CD14-positive monocyte (primary cell): ENCODE results near the gene CC2D1A. TPM values are rescaled to one million over a fixed set of nuclear protein-coding genes. Genes with fewer than 3 reads are reported as not detected.

Experiments
- DNase-seq, 3 donors: peaks; one replicate each; pipeline ENCODE4 v3.0.0-alpha.2; 2011 to 2022
- H2AFZ ChIP-seq: 2 replicates; pipeline ENCODE4 v1.6.0; 2012; ENCODE audit warnings: mild to moderate bottlenecking, low read depth, low read length, inconsistent platforms; ENCODE audit not compliant: insufficient read depth, poor library complexity, severe bottlenecking
- H3K27ac ChIP-seq, 2 donors: 1 replicate in 1 of 2; 2 replicates in 1 of 2; pipeline ENCODE4 v1.5.1; 2012 to 2013; ENCODE audit warnings: low read length in 2 of 2, control low read depth in 1 of 2, inconsistent platforms in 1 of 2, low read depth in 1 of 2, mild to moderate bottlenecking in 1 of 2
- H3K27me3 ChIP-seq, 2 donors: one replicate each; pipeline versions ENCODE4 v1.6.0 to v1.6.1; 2011 to 2013; ENCODE audit warnings: low read length in 2 of 2; ENCODE audit not compliant: control insufficient read depth in 2 of 2, insufficient read depth in 2 of 2
- H3K36me3 ChIP-seq, 2 donors: replicated peaks in 1 of 2; 1 replicate in 1 of 2; 2 replicates in 1 of 2; pipeline versions ENCODE4 v1.5.1 to v1.6.1; 2012 to 2013; ENCODE audit warnings: low read length in 2 of 2, control low read depth in 1 of 2, inconsistent platforms in 1 of 2, mild to moderate bottlenecking in 1 of 2; ENCODE audit not compliant: insufficient read depth in 2 of 2, control insufficient read depth in 1 of 2
- H3K4me1 ChIP-seq, 2 donors: 1 replicate in 1 of 2; 2 replicates in 1 of 2; pipeline versions ENCODE4 v1.5.1 to v1.6.1; 2012 to 2013; ENCODE audit warnings: low read length in 2 of 2, control low read depth in 1 of 2, inconsistent platforms in 1 of 2, mild to moderate bottlenecking in 1 of 2, moderate library complexity in 1 of 2; ENCODE audit not compliant: insufficient read depth in 2 of 2, control insufficient read depth in 1 of 2
- H3K4me2 ChIP-seq: replicated peaks from 2 replicates; pipeline ENCODE3; 2012; ENCODE audit warnings: low read length, moderate library complexity, mild to moderate bottlenecking; ENCODE audit not compliant: poor library complexity, severe bottlenecking; ENCODE audit errors: extremely low read depth
- H3K4me3 ChIP-seq, 3 experiments: fragments of 200-600 bp in 1 of 3; sonication (generic) in 1 of 3; replicated peaks in 1 of 3; 1 replicate in 2 of 3; 2 replicates in 1 of 3; pipeline ENCODE4 v1.5.1; 2011 to 2013; ENCODE audit warnings: low read length in 3 of 3, mild to moderate bottlenecking in 3 of 3, control low read depth in 2 of 3, low read depth in 2 of 3, inconsistent platforms in 1 of 3, moderate library complexity in 1 of 3
- H3K79me2 ChIP-seq: 2 replicates; pipeline ENCODE4 v1.6.0; 2012; ENCODE audit warnings: mild to moderate bottlenecking, control low read depth, inconsistent platforms, low read length, moderate library complexity; ENCODE audit not compliant: insufficient read depth
- H3K9ac ChIP-seq: 2 replicates; pipeline ENCODE4 v1.6.0; 2017; ENCODE audit warnings: low read length, mild to moderate bottlenecking; ENCODE audit not compliant: insufficient read depth, poor library complexity, severe bottlenecking
- H3K9me3 ChIP-seq, 2 donors: replicated peaks in 1 of 2; 1 replicate in 1 of 2; 2 replicates in 1 of 2; pipeline versions ENCODE4 v1.5.1 to v1.6.1; 2012 to 2013; ENCODE audit warnings: low read length in 2 of 2, control low read depth in 1 of 2; ENCODE audit not compliant: control insufficient read depth in 1 of 2, insufficient read depth in 1 of 2
- H4K20me1 ChIP-seq: 2 replicates; pipeline ENCODE4 v1.6.0; 2012; ENCODE audit warnings: mild to moderate bottlenecking, low read length, control low read depth, moderate library complexity; ENCODE audit not compliant: insufficient read depth
- H3K27ac Mint-ChIP-seq, 7 donors: one replicate each; pipeline ENCODE4 v1.8.0; 2020; ENCODE audit warnings: mild to moderate bottlenecking in 7 of 7, mixed read lengths in 7 of 7, moderate library complexity in 6 of 7, inconsistent platforms in 2 of 7
- H3K27me3 Mint-ChIP-seq, 3 donors: one replicate each; pipeline ENCODE4 v1.8.0; 2021 to 2022; ENCODE audit warnings: low read depth in 3 of 3, mild to moderate bottlenecking in 3 of 3, mixed read lengths in 3 of 3, moderate library complexity in 3 of 3, inconsistent platforms in 1 of 3
- H3K36me3 Mint-ChIP-seq, 2 donors: one replicate each; pipeline ENCODE4 v1.8.0; 2020; ENCODE audit warnings: mixed read lengths in 2 of 2, inconsistent platforms in 1 of 2, mild to moderate bottlenecking in 1 of 2
- H3K4me1 Mint-ChIP-seq: one replicate; pipeline ENCODE4 v1.8.0; 2020; ENCODE audit warnings: mild to moderate bottlenecking, mixed read lengths
- H3K4me3 Mint-ChIP-seq, 2 donors: one replicate each; pipeline ENCODE4 v1.8.0; 2020; ENCODE audit warnings: mild to moderate bottlenecking in 2 of 2, mixed read lengths in 2 of 2, moderate library complexity in 1 of 2
- H3K9me3 Mint-ChIP-seq, 7 donors: one replicate each; pipeline ENCODE4 v1.8.0; 2020 to 2022; ENCODE audit warnings: mixed read lengths in 7 of 7, mild to moderate bottlenecking in 6 of 7, moderate library complexity in 6 of 7, inconsistent platforms in 2 of 7
- CTCF ChIP-seq: fragments of 200-600 bp; IDR thresholded peaks from one replicate; pipeline ENCODE4 v1.8.0; 2022; ENCODE audit warnings: antibody characterized with exemption, mild to moderate bottlenecking
- WGBS: methylation state at CpG from one replicate; pipeline ENCODE4 v1.1.5; 2013; ENCODE audit warnings: missing lambda C conversion rate; ENCODE audit not compliant: insufficient coverage; 5-methylcytosine and 5-hydroxymethylcytosine counted together
- intact Hi-C, 2 donors: fragments of 100-400 bp; cut with micrococcal nuclease; formaldehyde crosslinking; loops; one replicate each; pipeline versions ENCODE4 v1.15.0 to v1.15.1; 2023
- polyA plus RNA-seq, 3 donors: library from polyadenylated mRNA; depleted of rRNA in 1 of 3; unstranded in 2 of 3; stranded (reverse) in 1 of 3; fragments of 300-500 nt in 2 of 3; fragments of >200 nt in 1 of 3; fragmentation: Illumina TruSeq in 2 of 3; gene quantifications; 1 replicate in 2 of 3; 2 replicates in 1 of 3; pipeline ENCODE4 v1.2.3, GENCODE V29; 2012 to 2021
- small RNA-seq: library from RNA; depleted of rRNA; stranded (forward); fragments of <200 nt; gene quantifications from one replicate; pipeline ENCODE3, GENCODE V24; 2012; ENCODE audit warnings: low read depth; ENCODE audit not compliant: insufficient read length

CC2D1A gene
- polyA plus RNA-seq, 3 donors, result 4.6 to 27.0 (median 6.2) TPM

DNA sequence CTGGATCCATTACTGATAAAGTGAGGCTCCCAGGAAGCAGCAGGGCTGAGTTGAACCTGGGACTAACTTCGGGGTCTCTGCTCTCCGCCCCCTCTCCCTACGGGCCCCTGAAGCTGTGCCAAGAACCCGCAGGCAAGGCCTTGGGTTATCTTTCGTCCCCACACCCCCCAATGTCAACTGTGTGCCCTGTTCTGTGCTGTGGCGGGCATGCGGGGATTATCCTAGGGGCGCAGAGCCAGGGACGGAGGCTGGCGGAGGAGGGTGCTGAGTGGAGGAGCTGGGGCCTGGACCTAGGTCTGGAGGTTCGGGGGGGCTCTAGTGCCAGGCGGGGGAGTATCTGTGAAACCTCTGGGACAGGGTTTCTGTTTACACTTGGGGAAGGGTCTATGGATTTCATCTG is 73.7 kb downstream of the CC2D1A start:
- H3K4me3 Mint-ChIP-seq, result peak overlapping the region; percentile 76 to 84
- peaks cover 0 to 3% (median 0%) of the 10 kb centered on the region in 3 donors for H3K27me3 Mint-ChIP-seq
- Histone ChIP-seq H3K4me1 (peaks cover 33 to 50% of the 10 kb centered on the region in 2 donors), H3K27ac (peak overlapping the region; percentile 36 to 76), H2AFZ (no peak overlapping the region), H3K9ac (peak overlapping the region; percentile 72), H3K27me3 (no peaks in the 10 kb centered on the region), H3K9me3 (no peaks in the 10 kb centered on the region), H3K4me2 (peak overlapping the region; percentile 73), H3K36me3 (peaks cover 13 to 41% of the 10 kb centered on the region in 2 donors), H3K4me3 (peak overlapping the region in 2 of 3 experiments; percentile 45 to 78), H4K20me1 (no peaks in the 10 kb centered on the region), H3K79me2 (peaks cover 4% of the 10 kb centered on the region)
- H3K36me3 Mint-ChIP-seq, result peaks cover 34 to 53% of the 10 kb centered on the region in 2 donors
- intact Hi-C loops, result no loop called here
- 54% methylated on average over 7 of the region's 12 CpGs for WGBS
- no peak for DNase-seq
- peak overlapping the region in 5 of 7 donors; percentile 71 to 84 (median 74) for H3K27ac Mint-ChIP-seq
- no peak for TF ChIP-seq CTCF
- H3K9me3 Mint-ChIP-seq, result no peaks in the 10 kb centered on the region
- peaks cover 38% of the 10 kb centered on the region for H3K4me1 Mint-ChIP-seq

- Histone ChIP-seq H3K4me3 (no peak overlapping the region), H3K4me1 (peaks cover 39 to 57% of the 10 kb centered on the region in 2 donors), H3K36me3 (peaks cover 13 to 38% of the 10 kb centered on the region in 2 donors), H2AFZ (no peak overlapping the region), H4K20me1 (no peaks in the 10 kb centered on the region), H3K27ac (peak overlapping the region in 1 of 2 donors; percentile 76), H3K9ac (no peak overlapping the region), H3K79me2 (peaks cover 4% of the 10 kb centered on the region), H3K27me3 (no peaks in the 10 kb centered on the region), H3K4me2 (no peak overlapping the region), H3K9me3 (no peaks in the 10 kb centered on the region)
- intact Hi-C loops, result no loop called here
- TF ChIP-seq CTCF, result no peak
- WGBS, result 97% methylated on average over 7 of the region's 15 CpGs
- Mint-ChIP-seq H3K27me3 (peaks cover 0 to 1% (median under 1%) of the 10 kb centered on the region in 3 donors), H3K4me1 (peaks cover 45% of the 10 kb centered on the region), H3K4me3 (no peak overlapping the region), H3K9me3 (no peaks in the 10 kb centered on the region), H3K36me3 (peaks cover 30 to 47% of the 10 kb centered on the region in 2 donors), H3K27ac (no peak overlapping the region)
- DNase-seq, result no peak
Observed at GRCh38 chr19:13980340-13980739, 74.3 kb downstream of the CC2D1A start.

Small RNA genes lying within 50 kb of the gene (small RNA-seq; reads per million reads assigned to genes)
- gene MIR181C (2.6 reads per million, percentile 13 among the genes with 10 or more reads in this experiment), gene MIR181D (2.4 reads per million, percentile 7 among the genes with 10 or more reads in this experiment)

Other genes starting within 250 kb of the CC2D1A start
- gene MRI1, start 141.7 kb upstream of the CC2D1A start, polyA plus RNA-seq, result 10 to 100 TPM in 1 of 3 donors, 1 to 10 TPM in 2; 3.8 to 48.9 (median 4.4) TPM
- 100 to 1,000 TPM; 125 to 156 (median 132) TPM for gene C19orf53, start 131.7 kb upstream of the CC2D1A start, polyA plus RNA-seq
- gene ZSWIM4, start 110.8 kb upstream of the CC2D1A start, polyA plus RNA-seq, result 1 to 10 TPM in 1 of 3 donors, under 1 TPM in 2; 0.19 to 1.1 (median 0.23) TPM
- gene NANOS3, start 29.1 kb upstream of the CC2D1A start, polyA plus RNA-seq, result not detected
- under 1 TPM in 2 of 3 donors, not detected in 1; 0.05 to 0.28 TPM for gene BRME1, start 84 bp upstream of the CC2D1A start, polyA plus RNA-seq
- 1 to 10 TPM; 1.2 to 1.4 (median 1.3) TPM for gene PODNL1, start 32.2 kb downstream of the CC2D1A start, polyA plus RNA-seq
- 100 to 1,000 TPM in 1 of 3 donors, 1 to 10 TPM in 2; 2.8 to 116 (median 3.4) TPM for gene DCAF15, start 46.3 kb downstream of the CC2D1A start, polyA plus RNA-seq
- 10 to 100 TPM in 1 of 3 donors, under 1 TPM in 2; 0.89 to 12.8 (median 0.95) TPM for gene RFX1, start 100.1 kb downstream of the CC2D1A start, polyA plus RNA-seq
- gene RLN3, start 121.9 kb downstream of the CC2D1A start, polyA plus RNA-seq, result not detected
- 10 to 100 TPM; 40.4 to 61.5 (median 54.9) TPM for gene IL27RA, start 125.6 kb downstream of the CC2D1A start, polyA plus RNA-seq
- not detected for gene PALM3, start 155.9 kb downstream of the CC2D1A start, polyA plus RNA-seq
- gene MISP3, start 166.6 kb downstream of the CC2D1A start, polyA plus RNA-seq, result under 1 TPM; 0.42 to 0.77 (median 0.52) TPM
- not detected for gene C19orf67, start 179.6 kb downstream of the CC2D1A start, polyA plus RNA-seq
- 10 to 100 TPM in 1 of 3 donors, 1 to 10 TPM in 1, under 1 TPM in 1; 0.78 to 19.4 (median 1.4) TPM for gene SAMD1, start 184.6 kb downstream of the CC2D1A start, polyA plus RNA-seq
- gene PRKACA, start 211.6 kb downstream of the CC2D1A start, polyA plus RNA-seq, result 100 to 1,000 TPM in 1 of 3 donors, 1 to 10 TPM in 2; 2.0 to 231 (median 3.8) TPM
- 10 to 100 TPM in 1 of 3 donors, 1 to 10 TPM in 2; 6.3 to 13.4 (median 9.2) TPM for gene ASF1B, start 230.4 kb downstream of the CC2D1A start, polyA plus RNA-seq